K562 (cell line): Measurements from ENCODE around the gene RFNG. TPM values are rescaled to one million over a fixed set of nuclear protein-coding genes. Genes with fewer than 3 reads are reported as not detected.
A peak's percentile ranks its signal among the peaks of the same experiment; 100 is the strongest.

Source experiments
- ATAC-seq: fragments of 200-7000 bp; cut with Tn5 transposase; 3 replicates; pipeline ENCODE4 v1.9.1; 2020; ENCODE audit warnings: moderate library complexity
- BruUV-seq: library from RNA; stranded (reverse); fragments of 400-500 nt; replicated peaks from 2 replicates; lab custom pipeline; 2021; lab: Mats Ljungman, UMichigan
- CTCF ChIA-PET: fragments of 300-600 bp; formaldehyde crosslinking; extraction: SDS; loops from one replicate; lab custom pipeline; 2021; ENCODE audit warnings: low intra/inter-chr PET ratio; lab: Yijun Ruan, JAX
- POLR2A ChIA-PET: fragments of 300-600, 350-650 bp; sonication (Branson Sonifier 250); formaldehyde crosslinking; extraction: SDS; loops from one replicate; lab custom pipeline; 2021; ENCODE audit warnings: antibody characterized with exemption, inconsistent platforms; lab: Yijun Ruan, JAX
- DNase-seq, 4 experiments: peaks; one replicate each; pipeline versions ENCODE4 v3.0.0 to v3.0.0-alpha.2; 2011 to 2018; ENCODE audit warnings: low spot score in 3 of 4, mixed read lengths in 3 of 4; ENCODE audit errors: extremely low read depth in 1 of 4
- FAIRE-seq: peaks from 2 replicates; lab custom pipeline; 2011; peaks lifted over from hg19 to GRCh38; lab: Jason Lieb, UNC
- H2AFZ ChIP-seq: 2 replicates; pipeline ENCODE4 v1.6.0; 2011; ENCODE audit warnings: low read depth, low read length, control low read depth, inconsistent platforms
- H3K27ac ChIP-seq: fragments of 200-600 bp; 3 replicates; pipeline ENCODE4 v1.8.0; 2011; ENCODE audit warnings: low read depth, mild to moderate bottlenecking, control low read depth, inconsistent platforms, low read length, moderate library complexity, mixed read lengths; ENCODE audit errors: extremely low read depth
- H3K27me3 ChIP-seq, 2 experiments: fragments of 300-600 bp in 1 of 2; 2 replicates in 1 of 2; 3 replicates in 1 of 2; pipeline versions ENCODE4 v1.6.0 to v1.8.0; 2011; ENCODE audit warnings: inconsistent platforms in 2 of 2, low read length in 2 of 2, mild to moderate bottlenecking in 1 of 2, mixed read lengths in 1 of 2, moderate library complexity in 1 of 2; ENCODE audit not compliant: control insufficient read depth in 2 of 2, insufficient read depth in 2 of 2
- H3K36me3 ChIP-seq: fragments of 300-600 bp; 3 replicates; pipeline ENCODE4 v1.8.0; 2011; ENCODE audit warnings: mild to moderate bottlenecking, low read length, inconsistent platforms; ENCODE audit not compliant: control insufficient read depth, insufficient read depth
- H3K4me1 ChIP-seq, 2 experiments: fragments of 200-600 bp in 1 of 2; replicated peaks in 1 of 2; 2 replicates in 1 of 2; 3 replicates in 1 of 2; pipeline versions ENCODE4 v1.5.1 to v1.8.0; 2011; ENCODE audit warnings: inconsistent platforms in 2 of 2, low read length in 2 of 2, mild to moderate bottlenecking in 1 of 2, mixed read lengths in 1 of 2, moderate library complexity in 1 of 2; ENCODE audit not compliant: control insufficient read depth in 2 of 2, insufficient read depth in 2 of 2
- H3K4me2 ChIP-seq: 2 replicates; pipeline ENCODE4 v1.6.1; 2011; ENCODE audit warnings: low read length, control low read depth, inconsistent platforms, mixed read lengths; ENCODE audit not compliant: insufficient read depth
- H3K4me3 ChIP-seq: fragments of 200-600 bp; sonication (generic), shearing (Covaris generic); 2 replicates; pipeline ENCODE4 v1.5.1; 2016; ENCODE audit warnings: control low read depth, inconsistent platforms
- H3K79me2 ChIP-seq: fragments of 200-600 bp; 3 replicates; pipeline ENCODE4 v1.8.0; 2011; ENCODE audit warnings: low read length, inconsistent platforms; ENCODE audit not compliant: control insufficient read depth, insufficient read depth
- H3K9ac ChIP-seq, 2 experiments: 2 replicates each; pipeline versions ENCODE4 v1.6.0 to v1.6.1; 2011; ENCODE audit warnings: low read depth in 2 of 2, low read length in 2 of 2, control low read depth in 1 of 2, inconsistent platforms in 1 of 2, mild to moderate bottlenecking in 1 of 2, mixed read lengths in 1 of 2; ENCODE audit not compliant: insufficient read depth in 1 of 2
- H3K9me1 ChIP-seq: one replicate; pipeline ENCODE4 v1.6.0; 2011; ENCODE audit warnings: inconsistent platforms, mild to moderate bottlenecking, low read length, moderate library complexity; ENCODE audit not compliant: control insufficient read depth, insufficient read depth
- H3K9me3 ChIP-seq: replicated peaks from 2 replicates; pipeline ENCODE4 v1.5.1; 2011; ENCODE audit warnings: low read depth, low read length, inconsistent platforms; ENCODE audit not compliant: control insufficient read depth, insufficient read depth
- H4K20me1 ChIP-seq: replicated peaks from 2 replicates; pipeline ENCODE4 v1.6.1; 2011; ENCODE audit warnings: low read length, inconsistent platforms, mixed read lengths; ENCODE audit not compliant: control insufficient read depth, insufficient read depth
- HDAC1 ChIP-seq, 2 experiments: fragments of 450-650 bp; IDR thresholded peaks; 2 replicates each; pipeline ENCODE4 v1.6.1; 2016 to 2017; ENCODE audit warnings: inconsistent platforms in 1 of 2, mild to moderate bottlenecking in 1 of 2, moderate library complexity in 1 of 2
- PRDM10 ChIP-seq: fragments of 450-650 bp; IDR thresholded peaks from 2 replicates; pipeline ENCODE4 v1.6.1; 2018; ENCODE audit not compliant: partially characterized antibody
- WGBS: fragments of 100-300 bp; shearing (Covaris generic); methylation state at CpG from one replicate; pipeline ENCODE4 v1.1.6; 2016; ENCODE audit warnings: low coverage, mixed read lengths; ENCODE audit not compliant: insufficient coverage; ENCODE audit errors: missing lambda C conversion rate; 5-methylcytosine and 5-hydroxymethylcytosine counted together
- in situ Hi-C: fragments of 300-500 bp; cut with MboI; formaldehyde crosslinking; loops from 4 replicates; pipeline ENCODE4 v1.15.0; 2018; ENCODE audit warnings: inconsistent platforms, mixed read lengths
- intact Hi-C: fragments of 100-400 bp; cut with micrococcal nuclease; formaldehyde crosslinking; loops from 2 replicates; pipeline ENCODE4 v1.14.2; 2022
- polyA plus RNA-seq, 8 experiments: library from polyadenylated mRNA; depleted of rRNA in 4 of 8; stranded (reverse) in 5 of 8; unstranded in 3 of 8; fragments of >200 nt; fragmentation: Nextera tagmentation in 2 of 8; fragmentation: Illumina TruSeq in 1 of 8; extraction: Ambion mirVana in 2 of 8; extraction: Trizol in 1 of 8; gene quantifications; 2 replicates each; pipeline versions ENCODE4 v1.2.1 to v1.2.3, GENCODE V29; 2011 to 2014; ENCODE audit warnings: inconsistent platforms in 1 of 8, missing spikeins in 1 of 8
- total RNA-seq, 7 experiments: library from RNA; depleted of rRNA in 6 of 7; stranded (reverse); fragments of >200 nt in 6 of 7; fragmentation: Illumina TruSeq in 2 of 7; extraction: Trizol in 2 of 7; gene quantifications; 2 replicates each; pipeline versions ENCODE4 v1.2.1 to v1.2.3, GENCODE V29; 2011 to 2021; ENCODE audit warnings: low replicate concordance in 1 of 7

The RFNG gene
- total and polyA plus RNA-seq, 9 of the 15 experiments (the other 6 are each of a cell fraction or from before 2014, with no cell fraction given): 0.32 to 32.8 (median 9.5) TPM

- Histone ChIP-seq H4K20me1 (peaks cover 21% of the 10 kb centered on the region; the same call in 1 of the 2 replicates), H3K79me2 (peaks cover 41% of the 10 kb centered on the region), H3K9ac (peak overlapping the region in 1 of 2 experiments; percentile 97; a peak in 3 of 4 replicates), H3K4me2 (no peak overlapping the region), H3K27me3 (no peaks in the 10 kb centered on the region), H3K4me3 (no peak overlapping the region), H3K4me1 (peaks cover 29 to 80% of the 10 kb centered on the region in 2 experiments)
- CTCF ChIA-PET: no interaction called here
- FAIRE-seq (no peak), DNase-seq (no peak)
- 58% methylated on average over 6 of the region's 8 CpGs for WGBS
- TF ChIP-seq HDAC1 (IDR thresholded peaks at IDR 0.05) (no peak), PRDM10 (peak; percentile 92)
- TF ChIP-seq, all 486 proteins: peak for 1
- peaks cover 6% of the 10 kb centered on the region for H3K9me1 ChIP-seq
- in situ Hi-C loops (no loop called here), intact Hi-C loops (loop anchor here (10.0 kb wide), 1 partner anchor 309 kb away; no protein-coding TSS in a partner anchor)
- POLR2A ChIA-PET: interaction anchor here (0.6 to 6.4 kb wide), 6 partner anchors 14 to 93 kb away, joined by 3 to 51 read pairs (median 4); partner anchors contain the start of genes CENPX and LRRC45
- H3K27ac ChIP-seq: peak overlapping the region; percentile 23; the same call in 1 of the 3 replicates
- no peak for ATAC-seq
- no TSS peak for BruUV-seq
- no peaks in the 10 kb centered on the region for H3K9me3 ChIP-seq
- peaks cover 38% of the 10 kb centered on the region; the same call in 2 of the 3 replicates for H3K36me3 ChIP-seq
- H2AFZ ChIP-seq: no peak overlapping the region
These were observed 16.1 kb downstream of the RFNG start for GRCh38 chr17:82035488-82035887.
